ENCODE data around the gene MPPED2.
A peak's percentile ranks its signal among the peaks of the same experiment; 100 is the strongest.

Gene MPPED2

GRCh38 chr11:30586251-30587144, at the start of gene MPPED2:
MPPED2 (minus strand) TSS chr11:30586353; CDS start chr11:30580373, 5,980 bp downstream.
- Histone ChIP-seq H3K9ac (ENCODE audit: low read depth, low read length) (peak within 1 kb of the TSS; percentile 85), H3K9me3 (ENCODE audit: control insufficient read depth, insufficient read depth, low read length) (no peaks in the 10 kb centered on the region), H3K4me1 (ENCODE audit: insufficient read depth, low read length) (peaks cover 8% of the 10 kb centered on the region), H3K36me3 (ENCODE audit: insufficient read depth, low read length) (no peaks in the 10 kb centered on the region)

- Histone ChIP-seq H3K9me3 (ENCODE audit: control insufficient read depth, insufficient read depth, low read length) (no peaks in the 10 kb centered on the region), H3K9ac (ENCODE audit: low read depth, low read length) (peak overlapping the region; percentile 45; the same call in 1 of the 2 replicates), H3K36me3 (ENCODE audit: insufficient read depth, low read length) (no peaks in the 10 kb centered on the region), H3K4me1 (ENCODE audit: insufficient read depth, low read length) (no peaks in the 10 kb centered on the region; the same call in 1 of the 2 replicates)
Observed at GRCh38 chr11:30635401-30635989, 49.3 kb upstream of the MPPED2 start.

- Histone ChIP-seq H3K4me1 (ENCODE audit: insufficient read depth, low read length) (peaks cover 3% of the 10 kb centered on the region; the same call in 1 of the 2 replicates), H3K9me3 (ENCODE audit: control insufficient read depth, insufficient read depth, low read length) (no peaks in the 10 kb centered on the region), H3K36me3 (ENCODE audit: insufficient read depth, low read length) (no peaks in the 10 kb centered on the region), H3K9ac (ENCODE audit: low read depth, low read length) (no peak overlapping the region)
Observed at GRCh38 chr11:30631148-30631547, 45.0 kb upstream of the MPPED2 start.

GRCh38 chr11:30619767-30620166, 33.6 kb upstream of the MPPED2 start:
- no peaks in the 10 kb centered on the region for H3K36me3 ChIP-seq (ENCODE audit: insufficient read depth, low read length)
- H3K9me3 ChIP-seq (ENCODE audit: control insufficient read depth, insufficient read depth, low read length): no peaks in the 10 kb centered on the region
- H3K4me1 ChIP-seq (ENCODE audit: insufficient read depth, low read length): no peaks in the 10 kb centered on the region
- no peak overlapping the region for H3K9ac ChIP-seq (ENCODE audit: low read depth, low read length)

GRCh38 chr11:30617762-30618161, 31.6 kb upstream of the MPPED2 start:
- no peaks in the 10 kb centered on the region for H3K9me3 ChIP-seq (ENCODE audit: control insufficient read depth, insufficient read depth, low read length)
- H3K4me1 ChIP-seq (ENCODE audit: insufficient read depth, low read length): no peaks in the 10 kb centered on the region
- H3K36me3 ChIP-seq (ENCODE audit: insufficient read depth, low read length): no peaks in the 10 kb centered on the region
- no peak overlapping the region for H3K9ac ChIP-seq (ENCODE audit: low read depth, low read length)

GRCh38 chr11:30610628-30611027, 24.5 kb upstream of the MPPED2 start:
- H3K9me3 ChIP-seq (ENCODE audit: control insufficient read depth, insufficient read depth, low read length): no peaks in the 10 kb centered on the region
- no peaks in the 10 kb centered on the region for H3K4me1 ChIP-seq (ENCODE audit: insufficient read depth, low read length)
- no peaks in the 10 kb centered on the region for H3K36me3 ChIP-seq (ENCODE audit: insufficient read depth, low read length)
- no peak overlapping the region for H3K9ac ChIP-seq (ENCODE audit: low read depth, low read length)

GRCh38 chr11:30608534-30608933, 22.4 kb upstream of the MPPED2 start:
- Histone ChIP-seq H3K9ac (ENCODE audit: low read depth, low read length) (no peak overlapping the region), H3K36me3 (ENCODE audit: insufficient read depth, low read length) (no peaks in the 10 kb centered on the region), H3K9me3 (ENCODE audit: control insufficient read depth, insufficient read depth, low read length) (no peaks in the 10 kb centered on the region), H3K4me1 (ENCODE audit: insufficient read depth, low read length) (no peaks in the 10 kb centered on the region)

- Histone ChIP-seq H3K9ac (ENCODE audit: low read depth, low read length) (no peak overlapping the region), H3K4me1 (ENCODE audit: insufficient read depth, low read length) (no peaks in the 10 kb centered on the region), H3K9me3 (ENCODE audit: control insufficient read depth, insufficient read depth, low read length) (no peaks in the 10 kb centered on the region; the same call in 1 of the 2 replicates), H3K36me3 (ENCODE audit: insufficient read depth, low read length) (no peaks in the 10 kb centered on the region)
Observed at GRCh38 chr11:30605036-30605605, 19.0 kb upstream of the MPPED2 start.

- Histone ChIP-seq H3K9ac (ENCODE audit: low read depth, low read length) (no peak overlapping the region), H3K4me1 (ENCODE audit: insufficient read depth, low read length) (no peaks in the 10 kb centered on the region), H3K36me3 (ENCODE audit: insufficient read depth, low read length) (no peaks in the 10 kb centered on the region), H3K9me3 (ENCODE audit: control insufficient read depth, insufficient read depth, low read length) (no peaks in the 10 kb centered on the region; the same call in 1 of the 2 replicates)
Observed at GRCh38 chr11:30603357-30603756, 17.2 kb upstream of the MPPED2 start.

GRCh38 chr11:30596832-30597231, 10.7 kb upstream of the MPPED2 start:
- Histone ChIP-seq H3K9ac (ENCODE audit: low read depth, low read length) (no peak overlapping the region), H3K9me3 (ENCODE audit: control insufficient read depth, insufficient read depth, low read length) (no peaks in the 10 kb centered on the region), H3K4me1 (ENCODE audit: insufficient read depth, low read length) (no peaks in the 10 kb centered on the region), H3K36me3 (ENCODE audit: insufficient read depth, low read length) (no peaks in the 10 kb centered on the region)

GRCh38 chr11:30595934-30596333, 9.8 kb upstream of the MPPED2 start:
- Histone ChIP-seq H3K9ac (ENCODE audit: low read depth, low read length) (no peak overlapping the region), H3K4me1 (ENCODE audit: insufficient read depth, low read length) (no peaks in the 10 kb centered on the region), H3K9me3 (ENCODE audit: control insufficient read depth, insufficient read depth, low read length) (no peaks in the 10 kb centered on the region), H3K36me3 (ENCODE audit: insufficient read depth, low read length) (no peaks in the 10 kb centered on the region)

- no peaks in the 10 kb centered on the region for H3K36me3 ChIP-seq (ENCODE audit: insufficient read depth, low read length)
- H3K9ac ChIP-seq (ENCODE audit: low read depth, low read length): no peak overlapping the region
- no peaks in the 10 kb centered on the region for H3K4me1 ChIP-seq (ENCODE audit: insufficient read depth, low read length)
- H3K9me3 ChIP-seq (ENCODE audit: control insufficient read depth, insufficient read depth, low read length): no peaks in the 10 kb centered on the region
Observed at GRCh38 chr11:30594646-30595411, 8.7 kb upstream of the MPPED2 start.

- Histone ChIP-seq H3K9me3 (ENCODE audit: control insufficient read depth, insufficient read depth, low read length) (no peaks in the 10 kb centered on the region), H3K9ac (ENCODE audit: low read depth, low read length) (peak overlapping the region; percentile 85; the same call in 1 of the 2 replicates), H3K36me3 (ENCODE audit: insufficient read depth, low read length) (no peaks in the 10 kb centered on the region), H3K4me1 (ENCODE audit: insufficient read depth, low read length) (peaks cover 8% of the 10 kb centered on the region)
Observed at GRCh38 chr11:30587269-30587812, 1.2 kb upstream of the MPPED2 start.

- no peaks in the 10 kb centered on the region for H3K36me3 ChIP-seq (ENCODE audit: insufficient read depth, low read length)
- peak overlapping the region; percentile 85; the same call in 1 of the 2 replicates for H3K9ac ChIP-seq (ENCODE audit: low read depth, low read length)
- peaks cover 8% of the 10 kb centered on the region for H3K4me1 ChIP-seq (ENCODE audit: insufficient read depth, low read length)
- no peaks in the 10 kb centered on the region for H3K9me3 ChIP-seq (ENCODE audit: control insufficient read depth, insufficient read depth, low read length)
Observed at GRCh38 chr11:30585892-30586250, 282 bp downstream of the MPPED2 start.
